ENCODE results near the gene AHI1.

Gene AHI1

GRCh38 chr6:135530113-135530512 lies 32.6 kb upstream of the AHI1 start:
- ATAC-seq (ENCODE audit: low read depth) = no peak
- TF ChIP-seq, protein P1, sequence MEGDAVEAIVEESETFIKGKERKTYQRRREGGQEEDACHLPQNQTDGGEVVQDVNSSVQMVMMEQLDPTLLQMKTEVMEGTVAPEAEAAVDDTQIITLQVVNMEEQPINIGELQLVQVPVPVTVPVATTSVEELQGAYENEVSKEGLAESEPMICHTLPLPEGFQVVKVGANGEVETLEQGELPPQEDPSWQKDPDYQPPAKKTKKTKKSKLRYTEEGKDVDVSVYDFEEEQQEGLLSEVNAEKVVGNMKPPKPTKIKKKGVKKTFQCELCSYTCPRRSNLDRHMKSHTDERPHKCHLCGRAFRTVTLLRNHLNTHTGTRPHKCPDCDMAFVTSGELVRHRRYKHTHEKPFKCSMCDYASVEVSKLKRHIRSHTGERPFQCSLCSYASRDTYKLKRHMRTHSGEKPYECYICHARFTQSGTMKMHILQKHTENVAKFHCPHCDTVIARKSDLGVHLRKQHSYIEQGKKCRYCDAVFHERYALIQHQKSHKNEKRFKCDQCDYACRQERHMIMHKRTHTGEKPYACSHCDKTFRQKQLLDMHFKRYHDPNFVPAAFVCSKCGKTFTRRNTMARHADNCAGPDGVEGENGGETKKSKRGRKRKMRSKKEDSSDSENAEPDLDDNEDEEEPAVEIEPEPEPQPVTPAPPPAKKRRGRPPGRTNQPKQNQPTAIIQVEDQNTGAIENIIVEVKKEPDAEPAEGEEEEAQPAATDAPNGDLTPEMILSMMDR (IDR thresholded peaks at IDR 0.05; ENCODE audit: poor library complexity, severe bottlenecking) = no peak

GRCh38 chr6:135527960-135528249 lies 30.4 kb upstream of the AHI1 start:
- Histone ChIP-seq H3K4me3 (ENCODE audit: severe bottlenecking) (no peak overlapping the region), H3K4me1 (ENCODE audit: insufficient read depth, poor library complexity, severe bottlenecking) (peaks cover 7% of the 10 kb centered on the region), H3K27me3 (ENCODE audit: insufficient read depth, poor library complexity, severe bottlenecking) (no peaks in the 10 kb centered on the region), H3K9me3 (ENCODE audit: severe bottlenecking) (no peaks in the 10 kb centered on the region), H3K27ac (ENCODE audit: poor library complexity, severe bottlenecking) (no peak overlapping the region), H3K36me3 (ENCODE audit: low read depth) (no peaks in the 10 kb centered on the region)
- TF ChIP-seq, protein P1 (IDR thresholded peaks at IDR 0.05; ENCODE audit: poor library complexity, severe bottlenecking) = no peak
- DNase-seq (ENCODE audit: low spot score) (no peak), ATAC-seq (ENCODE audit: low read depth) (no peak)

More at GRCh38 chr6:135530113-135530512, 32.6 kb upstream of the AHI1 start:
- no peak overlapping the region for H3K4me3 ChIP-seq (ENCODE audit: severe bottlenecking)
- no peaks in the 10 kb centered on the region for H3K4me1 ChIP-seq (ENCODE audit: insufficient read depth, poor library complexity, severe bottlenecking)
- no peaks in the 10 kb centered on the region for H3K27me3 ChIP-seq (ENCODE audit: insufficient read depth, poor library complexity, severe bottlenecking)
- no peak overlapping the region for H3K27ac ChIP-seq (ENCODE audit: poor library complexity, severe bottlenecking)
- H3K36me3 ChIP-seq (ENCODE audit: low read depth) = no peaks in the 10 kb centered on the region
- H3K9me3 ChIP-seq (ENCODE audit: severe bottlenecking) = no peaks in the 10 kb centered on the region
- no peak for DNase-seq (ENCODE audit: low spot score)

GRCh38 chr6:135527116-135527959 lies 29.8 kb upstream of the AHI1 start:
- Histone ChIP-seq H3K4me1 (ENCODE audit: insufficient read depth, poor library complexity, severe bottlenecking) (peaks cover 7% of the 10 kb centered on the region), H3K36me3 (ENCODE audit: low read depth) (no peaks in the 10 kb centered on the region), H3K27me3 (ENCODE audit: insufficient read depth, poor library complexity, severe bottlenecking) (no peaks in the 10 kb centered on the region), H3K9me3 (ENCODE audit: severe bottlenecking) (no peaks in the 10 kb centered on the region), H3K4me3 (ENCODE audit: severe bottlenecking) (no peak overlapping the region), H3K27ac (ENCODE audit: poor library complexity, severe bottlenecking) (no peak overlapping the region)
- TF ChIP-seq, protein P1 (IDR thresholded peaks at IDR 0.05; ENCODE audit: poor library complexity, severe bottlenecking) = no peak
- no peak for DNase-seq (ENCODE audit: low spot score)
- ATAC-seq (ENCODE audit: low read depth) = no peak

GRCh38 chr6:135525594-135525993 lies 28.1 kb upstream of the AHI1 start:
- Histone ChIP-seq H3K4me3 (ENCODE audit: severe bottlenecking) (no peak overlapping the region), H3K27ac (ENCODE audit: poor library complexity, severe bottlenecking) (no peak overlapping the region), H3K36me3 (ENCODE audit: low read depth) (no peaks in the 10 kb centered on the region), H3K4me1 (ENCODE audit: insufficient read depth, poor library complexity, severe bottlenecking) (peaks cover 7% of the 10 kb centered on the region), H3K27me3 (ENCODE audit: insufficient read depth, poor library complexity, severe bottlenecking) (no peaks in the 10 kb centered on the region), H3K9me3 (ENCODE audit: severe bottlenecking) (no peaks in the 10 kb centered on the region)
- ATAC-seq (ENCODE audit: low read depth) (no peak), DNase-seq (ENCODE audit: low spot score) (no peak)
- TF ChIP-seq, protein P1 (IDR thresholded peaks at IDR 0.05; ENCODE audit: poor library complexity, severe bottlenecking) = no peak
